HTR-8/SVneo (cell line): ENCODE results near the gene CELSR2.
"Not testable (repeated sequence)": the region's sequence is repeated elsewhere in the genome, so short reads cannot be mapped to it uniquely, and the experiment has no call there.

Source experiments
- DNase-seq: peaks from one replicate; pipeline ENCODE4 v3.0.0; 2011; ENCODE audit warnings: low spot score, mixed read lengths; ENCODE audit not compliant: insufficient read length
- FAIRE-seq: peaks from 2 replicates; lab custom pipeline; 2011; peaks lifted over from hg19 to GRCh38; lab: Jason Lieb, UNC

CELSR2 gene

GRCh38 chr1:109295712-109296415, 46.5 kb downstream of the CELSR2 start:
- FAIRE-seq (no peak), DNase-seq (no peak)

GRCh38 chr1:109296782-109297181, 47.4 kb downstream of the CELSR2 start:
- DNase-seq (no peak), FAIRE-seq (no peak)

DNA sequence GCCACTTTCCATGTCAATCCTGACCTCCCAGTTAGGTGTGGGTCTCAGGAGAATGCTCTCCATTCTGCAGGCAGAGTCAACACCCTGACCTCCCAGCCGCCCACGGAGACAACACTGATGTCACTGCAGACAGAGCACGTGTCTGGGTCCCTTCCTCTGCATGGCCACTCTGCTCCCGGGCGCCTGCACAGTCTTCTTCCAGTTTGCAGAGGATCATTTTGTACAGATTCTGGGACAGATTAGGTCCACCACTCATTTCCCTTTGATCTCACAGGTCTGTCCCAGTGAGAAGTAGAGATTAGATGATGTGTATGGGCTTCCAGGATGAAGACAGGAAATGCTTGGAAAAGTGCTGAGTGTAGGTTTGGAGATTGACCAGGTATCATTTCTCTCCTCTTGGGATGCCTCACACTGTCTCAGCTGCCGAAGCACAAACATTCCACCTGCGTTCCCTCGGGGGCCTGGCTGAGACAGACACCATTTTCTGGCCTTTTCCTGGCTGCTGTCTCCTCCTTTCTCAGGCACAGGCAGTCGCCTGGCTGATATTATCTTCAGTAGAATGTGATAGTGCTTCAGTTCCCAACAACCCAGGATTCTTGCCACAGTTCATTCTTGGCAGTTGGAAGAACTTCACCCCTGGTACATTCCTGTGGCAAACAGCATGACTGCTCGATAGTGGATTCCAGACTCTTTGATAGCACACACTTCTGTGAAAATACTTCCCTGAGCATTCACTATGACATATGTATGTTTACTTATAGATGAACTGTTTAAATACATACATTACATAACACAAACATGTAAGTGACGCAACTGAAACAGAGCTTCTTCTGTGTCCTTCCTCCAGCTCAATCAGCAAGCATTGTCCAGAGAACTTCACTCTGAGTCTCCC, 49.6 kb downstream of the CELSR2 start:
- DNase-seq, result peak; percentile 35
- no peak for FAIRE-seq

- no peak for DNase-seq
- FAIRE-seq, result no peak
These were observed 50.4 kb downstream of the CELSR2 start for GRCh38 chr1:109299558-109300343.

- FAIRE-seq (no peak), DNase-seq (no peak)
These were observed 51.4 kb downstream of the CELSR2 start for GRCh38 chr1:109300650-109301151.

GRCh38 chr1:109301874-109302273, 52.5 kb downstream of the CELSR2 start:
- no peak for FAIRE-seq
- DNase-seq, result no peak

DNA sequence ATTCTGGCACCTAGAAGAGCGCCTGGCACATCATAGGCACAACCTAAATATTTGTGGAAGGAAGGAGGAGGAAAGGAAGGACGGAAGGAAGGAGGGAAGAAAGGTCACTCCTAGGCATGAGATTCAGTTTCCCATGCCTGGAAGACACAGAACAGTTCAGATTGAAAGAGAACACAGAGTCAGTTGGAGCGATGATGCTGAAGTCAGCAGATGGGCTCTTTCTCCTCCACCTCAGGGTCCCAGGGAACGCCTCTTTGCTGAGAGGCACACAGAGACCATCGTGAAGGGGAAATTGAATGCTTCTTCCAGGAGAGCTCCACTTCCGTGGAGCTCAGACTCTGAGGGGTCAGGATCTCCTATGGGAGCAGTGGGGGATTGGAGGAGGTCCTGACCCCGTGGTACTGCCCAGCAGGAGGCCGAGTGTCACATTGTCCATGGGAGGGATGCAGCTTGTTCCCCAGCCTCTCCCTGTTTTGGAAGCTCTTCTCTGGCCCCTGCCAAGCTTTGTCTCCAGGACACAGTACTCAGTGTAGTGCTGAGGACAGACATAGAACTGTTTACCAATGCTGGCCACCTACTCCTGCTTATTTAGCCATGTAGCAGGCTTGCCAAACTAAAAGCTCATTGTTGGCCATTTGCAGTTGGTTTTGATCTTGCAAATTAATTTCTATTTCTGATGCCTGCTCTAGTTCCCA, 55.0 kb downstream of the CELSR2 start:
- FAIRE-seq, result no peak
- DNase-seq, result no peak

GRCh38 chr1:109305991-109306390, 56.7 kb downstream of the CELSR2 start:
- DNase-seq, result not testable (repeated sequence)

DNA sequence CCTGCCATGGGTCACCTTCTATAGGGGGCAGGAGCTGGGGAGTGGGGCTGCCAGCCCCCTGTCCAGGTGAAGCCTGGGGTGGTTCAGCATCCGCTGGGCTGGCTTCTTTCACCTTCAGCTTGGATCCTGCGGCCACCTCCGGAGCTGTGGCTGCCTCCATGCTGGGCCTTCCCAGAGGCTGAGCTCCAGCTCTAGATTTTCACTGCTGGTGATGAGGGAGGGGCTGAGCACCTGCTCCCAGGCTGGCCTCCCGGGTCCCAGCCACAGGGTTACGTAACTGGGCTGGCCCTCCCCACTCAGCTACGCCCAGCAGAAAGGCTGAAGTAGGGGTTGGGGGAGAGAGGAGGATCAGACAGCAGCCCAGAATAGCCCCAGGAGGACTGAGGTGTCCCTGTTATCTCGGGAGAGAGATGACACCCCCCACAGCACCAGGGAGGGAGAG, 57.5 kb downstream of the CELSR2 start, which contains the start of gene MYBPHL:
MYBPHL (minus strand) TSS at position 180 of the 442 bp plus-strand sequence; CDS start at position 160, 20 bp downstream.
- no peak for FAIRE-seq
- no peak for DNase-seq

More at GRCh38 chr1:109305991-109306390, 56.7 kb downstream of the CELSR2 start:
- FAIRE-seq, result not testable (repeated sequence)

DNA sequence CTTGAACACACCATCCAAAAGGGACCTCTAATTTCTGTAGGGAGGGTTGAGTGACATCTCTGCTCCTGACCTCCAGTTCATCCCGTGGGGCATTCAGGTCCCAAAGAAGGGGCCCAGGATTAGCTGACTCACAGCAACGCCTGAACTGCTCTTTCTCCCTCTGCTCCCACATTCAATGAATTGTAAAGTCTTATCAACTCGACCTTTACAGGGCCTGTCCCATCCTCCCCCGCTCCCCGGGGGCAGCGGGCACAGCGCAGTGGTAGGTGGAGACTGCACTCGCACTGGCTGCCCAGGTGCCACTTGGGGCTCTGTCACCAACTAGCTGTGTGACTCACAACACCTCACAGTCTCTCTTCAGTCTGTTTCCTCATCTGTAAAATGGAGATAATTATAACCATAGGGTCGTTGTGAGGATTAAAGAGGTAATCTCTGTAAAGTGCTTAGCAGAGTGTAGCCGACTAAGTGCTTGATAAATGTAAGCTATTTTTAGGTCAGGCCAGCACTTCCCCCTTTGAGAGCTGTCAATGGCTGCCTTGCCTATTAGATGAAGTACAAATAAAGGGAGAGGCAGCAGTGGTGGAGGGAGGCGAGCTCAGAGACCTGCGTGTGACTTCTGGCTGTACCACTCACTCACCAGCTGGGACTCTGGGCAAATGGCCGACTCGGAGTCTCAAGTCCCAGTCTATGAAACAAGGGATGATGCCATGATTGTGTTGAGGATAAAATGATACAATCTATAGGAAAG, 58.1 kb downstream of the CELSR2 start:
- FAIRE-seq, result no peak
- DNase-seq, result peak; percentile 14

- no peak for DNase-seq
- FAIRE-seq, result no peak
These were observed 60.0 kb downstream of the CELSR2 start for GRCh38 chr1:109309347-109309746.

DNA sequence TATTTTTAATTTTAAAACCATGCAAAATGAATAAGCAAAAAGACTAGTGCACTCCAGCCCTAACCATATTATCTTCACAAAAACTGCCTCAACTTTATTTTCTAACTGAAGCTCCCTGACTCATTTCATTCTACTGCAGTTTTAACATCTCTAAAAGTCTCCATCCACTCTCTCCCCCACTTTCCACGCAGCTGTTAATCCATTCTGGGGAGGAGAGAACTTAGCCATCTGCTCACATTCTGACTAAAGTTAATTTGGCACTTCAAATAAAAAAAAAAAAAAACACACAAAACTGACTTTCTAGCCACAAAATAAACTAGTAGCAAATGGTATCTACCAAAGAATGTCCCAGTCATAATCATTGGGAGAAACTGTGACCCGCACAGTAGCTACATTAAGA, 62.9 kb downstream of the CELSR2 start:
- DNase-seq, result no peak
- no peak for FAIRE-seq

- no peak for FAIRE-seq
- no peak for DNase-seq
These were observed 63.8 kb downstream of the CELSR2 start for GRCh38 chr1:109312978-109313775.

DNA sequence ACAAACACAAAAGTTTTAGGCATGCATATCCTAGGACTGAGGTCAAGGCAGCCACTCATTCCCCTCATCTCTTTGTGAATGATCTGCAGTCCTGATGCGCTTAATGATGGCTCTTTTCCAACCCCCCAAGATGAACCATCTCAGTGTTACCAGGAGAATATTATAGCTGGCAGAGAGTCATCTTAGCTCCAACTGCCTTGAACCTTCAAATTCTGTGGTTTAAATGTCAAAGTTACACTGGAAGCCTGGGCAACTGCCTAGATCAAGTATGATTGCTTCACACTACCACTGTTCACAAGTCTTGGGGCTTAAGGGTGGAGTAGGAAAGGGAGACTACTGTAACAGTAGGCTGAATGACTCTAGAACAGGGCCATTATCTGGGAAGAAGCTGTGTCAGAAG, 65.5 kb downstream of the CELSR2 start:
- DNase-seq (no peak), FAIRE-seq (no peak)

GRCh38 chr1:109315288-109315687, 65.9 kb downstream of the CELSR2 start:
- no peak for FAIRE-seq
- no peak for DNase-seq

- FAIRE-seq (no peak), DNase-seq (no peak)
These were observed 67.2 kb downstream of the CELSR2 start for GRCh38 chr1:109316506-109316905.

GRCh38 chr1:109319114-109319513, 69.8 kb downstream of the CELSR2 start:
- FAIRE-seq, result no peak

GRCh38 chr1:109322974-109323373, 73.6 kb downstream of the CELSR2 start:
- DNase-seq (no peak), FAIRE-seq (no peak)

More at GRCh38 chr1:109319114-109319513, 69.8 kb downstream of the CELSR2 start:
- no peak for DNase-seq
